Neural progenitor cell (in vitro differentiated cells): Measurements from ENCODE around the gene ZNF518A.

Source experiments
- CTCF ChIP-seq: fragments of 200-600 bp; sonication (generic); IDR thresholded peaks from 2 replicates; pipeline ENCODE4 v1.5.1; 2017; ENCODE audit warnings: antibody characterized with exemption, mild to moderate bottlenecking
- EZH2 ChIP-seq: fragments of 200-600 bp; sonication (generic); IDR thresholded peaks from 2 replicates; pipeline ENCODE4 v1.6.1; 2017; ENCODE audit warnings: antibody characterized with exemption, mild to moderate bottlenecking, moderate library complexity

GRCh38 chr10:96082153-96082552, 47.9 kb upstream of the ZNF518A start:
- TF ChIP-seq CTCF = no peak
- no peak for TF ChIP-seq EZH2
